Stimulated activated CD8-positive, alpha-beta memory T cell treated with anti-CD3 and anti-CD28 coated beads, Interleukin-4, amount 100 ng/mL, for 1 hour (primary cell): ENCODE measurements around the gene SERPINB10.

Source experiments
- DNase-seq, 2 donors: peaks; one replicate each; pipeline ENCODE4 v3.0.0-alpha.2; 2020; ENCODE audit warnings: low read depth in 2 of 2, low spot score in 1 of 2

Gene SERPINB10

DNA sequence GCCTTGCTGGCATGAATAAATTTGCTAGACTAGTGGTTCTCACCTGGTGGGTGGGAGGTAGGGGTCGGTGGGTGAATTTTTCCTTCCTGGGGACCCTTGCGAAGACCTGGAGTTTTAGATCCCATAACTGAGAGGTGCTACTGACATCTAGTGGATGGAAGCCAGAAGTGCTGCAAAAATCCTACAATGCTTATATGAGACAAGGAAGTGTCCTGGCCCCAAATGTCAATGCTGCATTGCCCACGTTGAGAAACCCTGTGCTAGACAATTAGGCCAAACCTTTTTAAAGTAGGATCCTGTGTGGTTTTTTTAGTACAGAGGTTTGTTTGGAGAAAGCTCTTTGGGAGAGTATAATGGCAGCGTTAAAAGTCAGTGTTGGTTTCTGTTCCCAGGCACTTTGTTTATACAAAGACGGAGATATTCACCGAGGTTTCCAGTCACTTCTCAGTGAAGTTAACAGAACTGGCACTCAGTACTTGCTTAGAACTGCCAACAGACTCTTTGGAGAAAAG is 71.7 kb downstream of the SERPINB10 start:
- DNase-seq, result no peak

DNA sequence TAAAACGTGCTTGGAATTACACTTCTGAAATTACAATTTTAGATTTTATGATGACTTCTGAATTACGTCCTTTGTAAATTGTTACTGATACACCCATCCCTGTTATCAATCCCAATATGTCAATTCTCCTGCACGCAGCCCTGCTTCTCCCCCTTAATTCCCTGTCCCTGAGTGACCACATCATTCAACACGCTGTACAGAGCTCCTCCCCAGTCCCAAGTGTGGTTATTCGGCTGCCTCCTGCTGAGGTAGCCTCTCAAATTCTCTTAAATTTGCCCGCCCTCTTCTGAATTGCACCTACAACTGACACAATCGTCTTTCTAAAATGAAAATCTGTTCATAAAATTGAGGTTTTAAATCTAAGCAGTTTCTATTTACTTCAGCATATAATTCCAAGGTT is 72.3 kb downstream of the SERPINB10 start:
- no peak for DNase-seq

DNA sequence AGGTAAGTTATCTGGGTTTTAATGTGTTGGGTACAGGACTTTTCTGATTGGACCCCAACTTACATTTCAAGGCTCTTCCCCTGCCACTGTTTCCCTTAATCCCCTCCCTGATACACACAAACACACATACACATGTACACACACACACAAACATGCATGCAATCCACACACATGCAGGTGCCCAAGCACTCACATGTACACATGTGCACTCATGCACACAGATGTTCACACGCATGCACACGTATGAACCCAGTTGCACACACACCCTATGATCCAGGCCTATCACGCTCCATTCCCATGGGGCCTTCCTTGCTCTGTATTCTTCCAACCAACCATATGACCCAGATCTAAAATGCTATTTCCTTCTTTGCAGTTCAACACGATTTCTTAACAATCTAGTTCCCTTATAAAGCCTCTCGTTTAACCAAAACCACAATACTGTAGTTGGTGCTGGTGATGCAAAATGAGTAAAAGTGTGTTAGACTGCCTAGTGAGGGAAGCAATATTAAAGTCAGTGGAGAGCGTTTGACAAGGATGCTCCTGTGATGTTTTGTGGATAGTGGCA is 73.2 kb downstream of the SERPINB10 start:
- no peak for DNase-seq

DNA sequence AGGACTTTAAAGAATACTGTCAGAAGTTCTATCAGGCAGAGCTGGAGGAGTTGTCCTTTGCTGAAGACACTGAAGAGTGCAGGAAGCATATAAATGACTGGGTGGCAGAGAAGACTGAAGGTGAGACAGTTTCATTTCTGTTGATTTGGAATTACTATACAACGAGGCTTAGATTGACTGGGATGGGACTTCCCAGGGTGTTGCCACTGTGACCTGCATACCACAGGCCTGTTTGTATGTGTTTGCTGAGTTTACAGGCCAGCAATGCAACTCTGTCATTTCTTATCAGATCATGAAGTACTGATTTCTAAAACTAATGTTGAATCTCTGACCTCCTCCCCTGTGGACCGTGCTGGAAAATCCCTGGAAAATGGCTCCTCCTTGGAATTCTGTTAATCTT is 74.0 kb downstream of the SERPINB10 start:
- no peak for DNase-seq

DNA sequence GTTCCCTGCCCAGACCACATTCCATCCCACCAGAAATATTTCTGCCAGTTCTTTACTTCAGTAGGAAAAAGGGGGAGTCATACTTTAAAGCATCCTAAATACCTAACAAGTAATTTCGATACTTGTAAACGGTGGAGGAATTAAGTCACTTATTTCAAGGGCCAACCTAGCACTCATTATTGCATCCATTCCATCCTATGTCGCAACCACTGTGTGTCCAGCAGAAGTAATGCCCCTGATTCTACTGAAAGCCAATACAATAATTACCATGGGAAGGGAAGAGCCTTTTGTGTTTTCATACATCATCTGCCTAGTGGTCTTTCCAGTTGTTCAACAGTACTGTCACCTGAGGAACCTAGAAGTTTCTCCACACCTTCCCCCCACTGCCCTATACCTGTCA is 74.6 kb downstream of the SERPINB10 start:
- no peak for DNase-seq
